Measurements from ENCODE around the gene B4GAT1.

Gene B4GAT1

GRCh38 chr11:66336234-66337102, 11.0 kb downstream of the B4GAT1 start, which contains the start of gene RIN1:
RIN1 (minus strand) TSS chr11:66336434; CDS start chr11:66336402, 32 bp downstream.
- peak; percentile 36 to 47 for DNase-seq (ENCODE audit: low read depth in 2 of 2)

DNA sequence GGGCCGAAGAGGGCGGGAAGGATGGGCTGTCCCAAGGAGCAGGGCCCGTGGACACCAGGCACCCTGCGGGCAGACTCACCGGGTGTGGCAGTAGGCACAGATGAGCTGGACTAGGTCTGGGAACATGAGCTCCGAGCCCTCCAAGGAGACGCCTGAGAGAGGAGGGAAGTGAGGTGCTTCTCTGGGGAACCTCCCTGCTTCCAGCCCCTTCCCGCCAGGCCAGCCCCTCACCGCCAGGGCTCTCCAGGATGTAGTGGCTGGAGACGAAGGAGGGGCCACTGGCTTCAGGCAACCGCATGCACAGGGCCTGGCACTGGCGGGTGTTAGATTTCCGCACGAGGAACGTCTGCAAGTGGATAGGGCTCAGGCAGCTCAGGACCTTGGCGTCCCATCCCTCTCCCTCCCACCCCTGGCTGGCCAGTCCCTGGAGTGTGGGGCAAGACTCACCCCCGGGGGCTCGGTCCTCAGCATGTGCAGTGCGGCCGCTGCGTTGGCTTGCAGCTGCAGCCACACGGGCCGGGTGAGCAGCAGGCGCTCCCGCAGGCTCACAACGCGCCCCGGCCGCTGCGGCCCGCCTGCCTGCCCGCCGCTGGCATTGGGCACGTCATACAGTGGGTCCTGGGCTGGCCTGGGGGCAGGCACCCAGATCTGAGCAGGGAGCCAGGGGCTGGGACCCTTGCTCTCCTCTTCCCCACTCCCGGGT, 11.7 kb downstream of the B4GAT1 start:
- no peak for DNase-seq (ENCODE audit: low read depth in 2 of 2)

DNA sequence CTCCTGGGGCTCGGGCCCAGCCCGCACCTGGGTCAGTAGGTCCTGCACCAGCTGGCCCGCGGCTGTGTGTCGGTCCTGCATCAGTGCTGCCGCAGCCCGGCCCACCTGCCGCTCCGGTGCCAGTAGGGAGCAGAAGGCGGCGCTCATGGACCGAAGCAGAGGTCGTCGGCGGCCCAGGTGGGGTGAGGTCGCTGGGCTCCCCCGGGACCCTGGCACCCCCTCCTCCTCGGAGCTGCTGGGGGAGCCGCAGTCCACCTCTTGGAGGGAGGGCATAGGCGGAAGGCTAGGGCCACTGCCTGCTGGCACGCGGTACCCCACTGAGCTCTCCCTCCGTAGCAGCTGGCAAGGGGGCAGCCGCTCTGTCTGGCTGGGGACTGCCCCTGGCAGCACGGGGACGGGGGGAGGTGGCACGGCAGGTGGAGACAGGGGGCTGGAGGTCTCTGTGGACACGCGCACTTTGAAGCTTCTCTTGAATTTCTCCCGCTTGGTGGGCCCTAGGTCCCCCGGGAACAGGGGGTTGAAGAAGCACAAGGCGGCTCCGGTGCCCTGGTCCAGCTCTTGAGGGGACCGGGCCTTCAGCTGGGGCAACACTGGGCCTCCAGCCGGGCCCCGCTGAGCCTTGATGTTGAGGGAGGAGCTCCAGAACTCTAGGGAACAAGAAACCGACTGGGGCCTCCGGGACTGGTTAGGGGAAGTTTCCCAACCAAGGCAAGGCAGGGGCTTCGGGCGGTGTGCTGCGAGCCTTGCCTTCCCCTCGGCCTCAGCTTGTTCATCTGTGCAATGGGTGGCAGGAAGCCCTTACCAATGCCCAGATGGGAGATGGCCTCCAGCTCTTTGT, 12.6 kb downstream of the B4GAT1 start:
- DNase-seq (ENCODE audit: low read depth in 2 of 2) = no peak

- DNase-seq (ENCODE audit: low read depth in 2 of 2) = no peak
Observed at GRCh38 chr11:66333896-66334604, 13.4 kb downstream of the B4GAT1 start.

DNA sequence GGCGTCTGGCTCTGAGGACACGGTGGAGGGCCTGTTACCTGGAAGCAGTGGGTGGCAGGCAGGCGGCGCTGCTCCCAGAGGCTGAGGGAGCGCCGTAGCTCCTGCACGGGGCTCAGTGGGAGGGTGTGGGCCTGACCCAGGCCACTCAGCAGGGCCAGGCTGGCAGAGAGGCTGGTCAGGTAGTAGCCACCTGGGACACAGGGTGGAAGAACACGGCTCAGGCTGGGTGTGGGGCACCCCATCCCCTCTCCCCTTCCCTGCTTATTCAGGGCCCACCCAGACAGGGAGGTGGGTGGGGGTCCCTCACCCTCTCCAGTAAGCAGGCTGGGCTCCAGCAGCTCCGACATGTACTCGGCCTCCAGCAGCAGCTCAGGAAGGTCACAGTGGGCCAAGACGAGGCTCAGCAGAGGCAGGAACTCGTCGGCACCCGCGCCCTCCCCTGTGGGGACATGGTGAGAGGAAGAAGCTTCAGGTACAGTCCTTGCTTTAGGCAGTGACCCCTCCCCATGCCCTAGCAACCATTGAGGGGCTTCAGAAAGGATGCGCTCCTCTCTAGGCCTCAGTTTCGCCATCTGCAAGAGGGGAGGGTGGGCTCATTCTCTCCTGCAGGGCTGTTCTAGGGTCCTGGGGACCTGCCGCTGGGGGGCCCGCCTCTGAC, 14.1 kb downstream of the B4GAT1 start:
- no peak for DNase-seq (ENCODE audit: low read depth in 2 of 2)

DNA sequence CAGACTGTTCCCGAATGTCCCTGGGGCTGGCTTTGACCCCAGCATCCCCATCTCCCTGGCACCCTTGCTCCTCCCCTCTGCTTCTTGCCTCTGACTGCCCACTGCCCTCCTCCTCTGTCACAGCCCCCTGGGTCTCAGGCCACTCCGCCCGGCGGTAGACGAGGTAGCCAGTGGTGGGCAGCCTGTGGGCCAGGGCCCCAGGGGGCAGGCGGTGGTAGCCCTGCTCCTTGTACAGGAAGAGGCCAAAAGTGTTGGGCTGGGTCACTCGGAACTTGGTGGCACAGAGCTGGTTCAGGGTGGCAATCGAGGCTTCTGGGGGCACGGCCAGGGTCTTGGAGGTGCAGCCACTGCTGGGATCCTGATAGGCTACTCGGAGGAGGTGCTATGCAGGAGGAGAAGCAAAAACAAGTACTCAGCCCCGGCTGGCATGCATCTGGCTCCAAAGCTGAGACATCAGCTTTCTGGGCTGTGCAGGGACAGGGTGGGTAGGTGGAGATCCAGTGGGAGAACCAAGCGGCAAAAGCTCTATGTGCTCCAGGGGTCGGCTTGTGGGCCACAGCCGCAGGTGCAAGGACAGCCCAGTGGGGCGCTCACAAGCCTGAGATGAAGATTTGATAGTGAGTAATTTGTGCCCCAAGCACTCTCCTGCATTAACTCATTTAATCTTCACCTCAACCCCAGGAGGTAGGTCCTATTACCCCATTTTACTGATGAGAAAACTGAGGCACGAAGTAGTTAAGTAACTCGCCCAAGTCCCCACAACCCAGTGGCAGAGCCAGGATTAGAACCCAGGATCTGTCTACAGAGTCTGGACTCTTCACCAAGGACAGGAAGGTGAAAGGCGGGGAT, 14.8 kb downstream of the B4GAT1 start:
- no peak for DNase-seq (ENCODE audit: low read depth in 2 of 2)

- no peak for DNase-seq (ENCODE audit: low read depth in 2 of 2)
Observed at GRCh38 chr11:66331542-66332370, 15.7 kb downstream of the B4GAT1 start.

- DNase-seq (ENCODE audit: low read depth in 2 of 2) = no peak
Observed at GRCh38 chr11:66330931-66331330, 16.5 kb downstream of the B4GAT1 start.

DNA sequence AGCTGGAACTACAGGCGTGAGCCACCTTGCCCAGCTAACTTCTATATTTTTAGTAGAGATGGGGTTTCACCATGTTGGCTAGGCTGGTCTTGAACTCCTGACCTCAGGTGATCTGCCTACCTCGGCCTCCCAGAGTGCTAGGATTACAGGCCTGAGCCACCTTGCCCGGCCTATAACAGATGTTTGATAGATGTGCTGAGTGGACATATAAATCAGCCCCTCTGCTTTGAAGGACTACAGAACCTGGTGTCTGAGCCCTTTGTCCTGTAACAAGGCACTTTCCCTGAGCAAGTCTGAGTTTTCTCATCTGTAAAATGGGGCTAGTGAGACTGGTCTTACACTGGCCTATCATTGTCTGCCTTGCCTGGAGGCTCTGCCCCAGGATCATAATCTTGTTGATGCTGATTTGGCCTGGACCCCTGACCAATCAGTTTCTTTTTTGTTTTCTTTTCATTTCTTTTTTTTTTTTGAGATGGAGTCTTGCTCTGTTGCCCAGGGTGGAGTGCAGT, 18.2 kb downstream of the B4GAT1 start:
- DNase-seq (ENCODE audit: low read depth in 2 of 2) = no peak

DNA sequence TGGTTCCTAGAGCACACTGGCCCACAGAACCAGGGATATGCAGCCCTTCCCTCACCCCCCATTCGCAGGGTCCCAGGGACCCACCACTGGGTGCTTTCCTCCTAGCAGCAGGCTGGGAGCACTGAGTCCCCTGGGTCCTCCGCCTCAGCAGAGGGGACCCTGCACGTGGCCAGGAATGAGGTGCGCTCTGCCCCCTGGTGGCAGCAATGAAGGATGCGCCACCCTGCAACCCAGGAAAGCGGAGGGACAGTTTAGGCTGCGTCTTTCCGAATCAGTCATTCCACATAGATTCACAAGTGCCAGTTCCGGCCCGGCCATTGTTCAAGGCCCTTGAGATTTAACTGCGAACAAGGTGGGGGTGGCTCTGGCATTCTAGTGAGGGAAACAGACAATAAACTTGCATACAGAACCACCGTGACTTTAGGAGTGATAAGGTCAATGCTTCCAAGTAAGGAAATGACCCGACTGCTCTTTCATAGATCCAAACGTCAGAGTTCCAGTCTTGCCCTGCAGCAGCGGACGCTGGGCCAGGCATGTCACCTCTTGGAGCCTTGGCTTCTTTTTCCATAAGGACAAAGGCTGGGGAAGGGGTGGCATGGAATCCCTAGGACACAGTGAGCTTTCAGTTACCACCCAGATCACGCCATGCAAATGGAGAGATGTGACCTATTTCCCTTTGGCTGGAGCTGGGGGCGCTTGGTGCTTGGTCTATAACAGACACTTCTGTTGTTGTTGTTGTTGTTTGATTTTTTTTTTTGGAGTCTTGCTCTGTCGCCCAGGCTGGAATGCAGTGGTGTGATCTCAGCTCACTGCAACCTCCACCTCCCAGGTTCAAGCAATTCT, 18.9 kb downstream of the B4GAT1 start:
- peak; percentile 35 for DNase-seq (ENCODE audit: low read depth in 2 of 2)

GRCh38 chr11:66328031-66328301, 19.5 kb downstream of the B4GAT1 start:
- DNase-seq (ENCODE audit: low read depth in 2 of 2) = no peak

DNA sequence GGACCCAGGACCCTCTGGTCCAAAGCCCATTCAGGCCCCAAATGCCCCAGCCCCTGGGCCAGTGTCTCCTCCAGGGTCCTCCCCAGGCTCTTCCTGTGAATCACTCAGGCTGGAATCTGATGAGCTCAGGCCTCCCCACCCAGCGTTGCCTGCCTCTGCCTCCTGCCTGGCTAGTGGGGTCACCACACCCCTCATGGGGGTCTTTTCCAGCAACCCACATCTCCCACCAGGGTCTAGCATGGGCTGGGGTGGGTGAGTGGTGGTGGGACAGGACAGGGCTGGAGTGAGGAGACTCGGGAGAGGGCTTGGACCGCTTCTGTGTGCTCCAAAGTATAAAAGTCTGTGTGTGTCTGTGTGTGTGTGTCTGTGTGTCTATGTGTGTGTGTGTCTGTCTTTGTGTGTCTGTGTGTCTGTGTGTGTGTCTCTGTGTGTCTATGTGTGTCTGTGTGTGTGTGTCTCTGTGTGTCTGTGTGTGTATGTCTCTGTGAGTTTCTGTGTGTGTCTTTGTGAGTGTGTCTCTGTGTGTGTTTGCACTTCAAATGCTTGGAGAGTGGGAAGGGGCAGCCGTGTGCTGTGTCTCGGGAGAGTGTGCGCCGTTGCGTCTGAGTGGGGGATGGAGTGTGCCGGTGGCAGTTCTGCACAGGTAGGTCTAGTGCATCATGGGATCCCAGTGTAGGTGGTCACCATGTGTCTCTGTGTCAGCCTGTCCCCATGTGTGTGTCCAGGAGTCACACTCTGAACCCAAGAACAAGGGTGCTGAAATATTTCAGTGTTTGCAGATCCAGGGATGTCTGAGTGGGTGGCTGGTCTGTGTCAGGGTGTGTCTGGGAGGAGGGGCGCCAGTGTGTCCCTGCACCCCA, 20.0 kb downstream of the B4GAT1 start:
- peak in 1 of 2 experiments; percentile 37 for DNase-seq (ENCODE audit: low read depth in 2 of 2)

DNA sequence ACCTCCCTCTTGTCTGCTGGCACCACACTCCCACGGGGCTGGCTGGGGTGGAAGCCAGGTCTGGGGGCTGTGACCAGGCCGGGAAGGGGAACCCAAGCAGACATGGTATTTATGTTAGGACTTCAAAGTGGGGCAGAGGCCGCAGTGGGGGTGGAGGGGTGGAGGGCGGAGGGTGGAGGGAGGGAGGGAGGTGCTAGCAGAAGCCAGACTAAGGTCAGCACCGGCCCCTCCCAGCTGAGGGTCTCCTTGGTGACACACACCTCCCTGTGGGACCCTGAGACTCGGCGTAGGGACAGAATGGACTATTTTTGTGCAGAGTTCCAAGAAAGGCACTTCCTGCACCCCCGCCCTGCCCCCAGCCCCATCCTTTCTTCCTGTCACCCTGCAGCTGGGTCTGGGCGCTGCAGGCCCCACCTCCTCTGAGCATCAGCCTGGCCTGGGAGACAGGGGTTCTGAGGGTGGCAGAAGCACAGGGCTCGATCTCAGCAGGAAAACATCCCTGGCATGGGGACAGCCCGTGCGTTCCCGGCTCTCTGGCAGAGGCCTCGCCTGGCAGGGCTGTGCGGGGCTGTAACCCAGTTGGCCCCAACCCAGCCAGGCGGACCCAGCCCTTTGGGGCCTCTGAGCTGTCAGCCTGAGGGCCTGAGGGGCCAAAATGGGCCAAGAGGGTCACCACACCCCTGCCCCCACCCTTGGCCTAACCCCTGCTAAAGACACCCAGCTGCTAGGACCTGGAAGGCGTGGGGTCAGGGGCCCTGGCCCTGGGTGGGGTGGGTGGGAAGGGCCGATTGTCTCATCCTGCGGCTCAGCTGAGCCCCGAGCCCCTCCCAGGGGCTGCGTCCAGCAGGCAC, 20.9 kb downstream of the B4GAT1 start:
- DNase-seq (ENCODE audit: low read depth in 2 of 2) = no peak

DNA sequence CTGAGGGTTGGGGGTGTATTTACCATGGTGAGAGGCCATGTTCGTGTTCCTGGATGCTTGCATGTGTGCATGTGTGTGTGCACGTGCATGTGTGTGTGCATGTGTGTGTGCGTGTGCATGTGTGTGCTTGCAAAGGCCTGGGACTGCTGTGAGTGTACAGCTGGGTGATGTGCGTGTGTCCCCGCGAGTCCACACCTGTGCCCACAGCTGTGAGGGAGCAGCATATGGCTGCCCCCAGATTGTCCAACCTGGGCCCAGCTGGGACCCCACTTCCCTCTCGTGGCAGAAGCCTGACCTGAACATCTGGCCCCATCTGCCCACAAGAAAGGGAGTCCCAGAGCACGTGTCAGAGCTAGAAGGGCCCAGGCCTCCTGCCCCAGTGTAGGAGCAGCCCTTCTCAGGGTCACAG, 22.2 kb downstream of the B4GAT1 start:
- DNase-seq (ENCODE audit: low read depth in 2 of 2) = no peak

GRCh38 chr11:66324664-66325063, 22.8 kb downstream of the B4GAT1 start:
- peak in 1 of 2 experiments; percentile 29 for DNase-seq (ENCODE audit: low read depth in 2 of 2)

DNA sequence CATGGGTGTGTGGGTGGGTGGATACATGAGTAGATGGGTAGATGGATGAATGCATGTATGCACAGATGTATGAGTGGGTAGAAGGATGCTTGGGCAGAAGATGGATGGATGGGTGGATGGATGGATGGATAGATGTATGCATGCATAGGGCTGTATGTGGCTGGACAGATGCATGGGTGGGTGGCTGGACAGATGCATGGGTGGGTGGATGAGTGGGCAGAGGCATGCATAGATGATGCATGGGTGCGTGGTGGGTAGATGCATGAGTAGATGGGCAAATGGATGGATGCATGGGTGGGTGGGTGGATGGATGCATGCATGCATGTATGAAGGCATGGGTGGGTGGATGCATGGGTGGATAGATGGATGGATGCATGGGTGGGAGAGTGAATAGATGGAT, 23.7 kb downstream of the B4GAT1 start:
- DNase-seq (ENCODE audit: low read depth in 2 of 2) = no peak
